Erythroblast (primary cell): Measurements from ENCODE around the gene USB1.
A peak's percentile ranks its signal among the peaks of the same experiment; 100 is the strongest.
"Not testable (repeated sequence)": the region's sequence is repeated elsewhere in the genome, so short reads cannot be mapped to it uniquely, and the experiment has no call there.

Experiments used
- DNase-seq, 2 experiments: peaks; one replicate each; lab custom pipeline; 2025; lab: John Stamatoyannopoulos, UW
- GATA1 ChIP-seq: IDR thresholded peaks from 2 replicates; pipeline ENCODE4 v1.6.1; 2011; ENCODE audit warnings: low read depth, mild to moderate bottlenecking, control low read depth, low read length, moderate library complexity
- POLR2A ChIP-seq: IDR thresholded peaks from 2 replicates; pipeline ENCODE4 v1.6.1; 2011; ENCODE audit warnings: mild to moderate bottlenecking, low read length

Gene USB1

GRCh38 chr16:57961538-57961937, 39.7 kb upstream of the USB1 start:
- TF ChIP-seq POLR2A (no peak), GATA1 (no peak)
- DNase-seq, result no peak

- DNase-seq, result no peak
- TF ChIP-seq POLR2A (no peak), GATA1 (no peak)
Measured at GRCh38 chr16:57962046-57962445, 39.2 kb upstream of the USB1 start.

GRCh38 chr16:57962756-57963155, 38.5 kb upstream of the USB1 start:
- TF ChIP-seq GATA1 (no peak), POLR2A (no peak)

GRCh38 chr16:57964157-57964700, 37.0 kb upstream of the USB1 start:
- TF ChIP-seq GATA1 (no peak), POLR2A (no peak)
- no peak for DNase-seq

More at GRCh38 chr16:57962756-57963155, 38.5 kb upstream of the USB1 start:
- DNase-seq, result no peak

GRCh38 chr16:57966204-57966771, 34.9 kb upstream of the USB1 start:
- DNase-seq, result no peak
- TF ChIP-seq GATA1, result no peak
- TF ChIP-seq POLR2A, result no peak

- no peak for DNase-seq
- TF ChIP-seq POLR2A (no peak), GATA1 (no peak)
Measured at GRCh38 chr16:57966986-57967385, 34.2 kb upstream of the USB1 start.

- no peak for TF ChIP-seq GATA1
- no peak for TF ChIP-seq POLR2A
- no peak for DNase-seq
Measured at GRCh38 chr16:57967916-57968315, 33.3 kb upstream of the USB1 start.

GRCh38 chr16:57969451-57970123, 31.6 kb upstream of the USB1 start:
- TF ChIP-seq GATA1, result no peak
- TF ChIP-seq POLR2A, result no peak
- DNase-seq, result no peak

- TF ChIP-seq GATA1 (no peak), POLR2A (no peak)
Measured at GRCh38 chr16:57970319-57970718, 30.9 kb upstream of the USB1 start.

GRCh38 chr16:57970970-57971369, 30.2 kb upstream of the USB1 start, which contains the start of gene CNGB1:
TSS of gene CNGB1 (minus strand) at chr16:57971128. CDS start at chr16:57967286, 3,842 bp downstream.
- no peak for DNase-seq
- TF ChIP-seq GATA1, result no peak
- TF ChIP-seq POLR2A, result no peak

More at GRCh38 chr16:57970319-57970718, 30.9 kb upstream of the USB1 start:
- DNase-seq, result no peak

GRCh38 chr16:57971848-57972247, 29.4 kb upstream of the USB1 start:
- TF ChIP-seq POLR2A, result no peak
- no peak for TF ChIP-seq GATA1

GRCh38 chr16:57972306-57972705, 28.9 kb upstream of the USB1 start:
- no peak for DNase-seq
- TF ChIP-seq POLR2A (no peak), GATA1 (no peak)

More at GRCh38 chr16:57971848-57972247, 29.4 kb upstream of the USB1 start:
- no peak for DNase-seq

GRCh38 chr16:57976331-57976796, 24.8 kb upstream of the USB1 start:
- peak; percentile 75 to 85 for DNase-seq
- TF ChIP-seq GATA1 (no peak), POLR2A (no peak)

GRCh38 chr16:57977418-57978069, 23.7 kb upstream of the USB1 start:
- peak; percentile 20 to 24 for DNase-seq
- TF ChIP-seq POLR2A (no peak), GATA1 (no peak)

GRCh38 chr16:57978070-57978465, 23.1 kb upstream of the USB1 start:
- DNase-seq, result not testable (repeated sequence)
